Caco-2 (cell line): ENCODE measurements around the gene ZNF761. TPM values are rescaled to one million over a fixed set of nuclear protein-coding genes. Genes with fewer than 3 reads are reported as not detected.

Source experiments
- BruUV-seq: library from RNA; stranded (reverse); fragments of 400-500 nt; replicated peaks from 2 replicates; lab custom pipeline; 2021; lab: Mats Ljungman, UMichigan
- CTCF ChIA-PET: fragments of 300-600 bp; sonication (Branson Sonifier 250); formaldehyde crosslinking; loops from one replicate; lab custom pipeline; 2022; ENCODE audit warnings: antibody characterized with exemption; lab: Charles Lee
- POLR2A ChIA-PET: fragments of 300-600 bp; sonication (Branson Sonifier 250); formaldehyde crosslinking; loops from one replicate; lab custom pipeline; 2022; ENCODE audit warnings: antibody characterized with exemption; lab: Charles Lee
- DNase-seq, 2 experiments: peaks; one replicate each; pipeline versions ENCODE4 v3.0.0 to v3.0.0-alpha.2; 2020 to 2022
- H3K27me3 ChIP-seq: replicated peaks from 2 replicates; pipeline ENCODE4 v1.6.0; 2011; ENCODE audit warnings: low read length; ENCODE audit not compliant: control insufficient read depth, insufficient read depth
- H3K36me3 ChIP-seq: 2 replicates; pipeline ENCODE4 v1.5.1; 2011; ENCODE audit warnings: low read length; ENCODE audit not compliant: control insufficient read depth, insufficient read depth
- H3K4me1 ChIP-seq: fragments of 250-450 bp; sonication (Bioruptor Pico); 2 replicates; pipeline ENCODE4 v1.5.1; 2020; ENCODE audit warnings: mild to moderate bottlenecking
- H3K4me3 ChIP-seq: 2 replicates; pipeline ENCODE4 v1.5.1; 2011; ENCODE audit warnings: low read depth, mild to moderate bottlenecking, control low read depth, low read length
- H3K9me3 ChIP-seq: fragments of 250-450 bp; sonication (Bioruptor Pico); 2 replicates; pipeline ENCODE4 v1.5.1; 2020; ENCODE audit warnings: mild to moderate bottlenecking, moderate library complexity
- H3K27ac Mint-ChIP-seq: one replicate; pipeline ENCODE4 v1.8.0; 2022; ENCODE audit warnings: mixed read lengths; ENCODE audit not compliant: unreplicated experiment
- H3K27me3 Mint-ChIP-seq: one replicate; pipeline ENCODE4 v1.8.0; 2022; ENCODE audit warnings: mixed read lengths; ENCODE audit not compliant: insufficient read depth, unreplicated experiment
- H3K36me3 Mint-ChIP-seq: one replicate; pipeline ENCODE4 v1.8.0; 2022; ENCODE audit warnings: mild to moderate bottlenecking, mixed read lengths; ENCODE audit not compliant: insufficient read depth, unreplicated experiment
- H3K4me1 Mint-ChIP-seq: one replicate; pipeline ENCODE4 v1.8.0; 2022; ENCODE audit warnings: low read depth, mixed read lengths; ENCODE audit not compliant: unreplicated experiment
- H3K4me3 Mint-ChIP-seq: one replicate; pipeline ENCODE4 v1.8.0; 2022; ENCODE audit warnings: mild to moderate bottlenecking, moderate library complexity, mixed read lengths; ENCODE audit not compliant: unreplicated experiment
- H3K9me3 Mint-ChIP-seq: one replicate; pipeline ENCODE4 v1.8.0; 2022; ENCODE audit warnings: mixed read lengths; ENCODE audit not compliant: unreplicated experiment
- intact Hi-C: fragments of 100-400 bp; cut with micrococcal nuclease; formaldehyde crosslinking; loops from one replicate; pipeline ENCODE4 v1.10.0; 2022; ENCODE audit not compliant: unreplicated experiment
- total RNA-seq: library from RNA; stranded (reverse); gene quantifications from 2 replicates; pipeline ENCODE4 v1.2.3, GENCODE V29; 2022
- TF ChIP-seq, protein P1 (sequence below), 2 experiments: fragments of 200-600 bp in 1 of 2; IDR thresholded peaks; 1 replicate in 1 of 2; 2 replicates in 1 of 2; pipeline versions ENCODE4 v1.5.1 to v1.8.0; 2011 to 2022; ENCODE audit warnings: antibody characterized with exemption in 1 of 2, control low read depth in 1 of 2, inconsistent platforms in 1 of 2, low read depth in 1 of 2, low read length in 1 of 2, mild to moderate bottlenecking in 1 of 2, moderate library complexity in 1 of 2; ENCODE audit not compliant: insufficient read depth in 1 of 2, severe bottlenecking in 1 of 2, unreplicated experiment in 1 of 2

The ZNF761 gene
- total RNA-seq, 1 experiment from 2014 or later: 20.0 TPM

DNA sequence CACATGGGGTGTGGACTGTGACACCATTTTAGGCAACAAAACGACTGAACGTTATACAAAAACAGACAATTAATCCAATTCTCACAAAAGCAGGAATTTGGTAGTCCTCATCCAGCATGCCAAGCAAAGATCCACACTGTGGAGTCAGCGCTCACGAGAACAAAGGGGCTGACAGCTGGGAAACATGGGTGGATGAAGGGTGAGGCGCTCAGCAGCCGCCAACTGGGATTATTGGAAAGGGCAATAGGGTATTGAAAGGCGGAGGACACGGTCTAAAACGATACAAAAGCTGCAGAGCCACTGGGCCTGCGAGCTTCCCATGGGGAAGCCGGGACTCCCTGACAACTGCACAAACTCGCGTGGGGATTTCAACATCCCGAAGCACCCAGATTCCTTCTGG, 31.1 kb downstream of the ZNF761 start:
- Mint-ChIP-seq H3K27me3 (no peaks in the 10 kb centered on the region), H3K9me3 (peaks cover 63% of the 10 kb centered on the region), H3K4me1 (peaks cover 11% of the 10 kb centered on the region), H3K27ac (peak overlapping the region; percentile 64), H3K36me3 (peaks cover 32% of the 10 kb centered on the region), H3K4me3 (no peak overlapping the region)
- Histone ChIP-seq H3K27me3 (no peaks in the 10 kb centered on the region), H3K4me1 (0 out of 2 replicates have a peak, but pooled peaks cover 4% of the 10 kb centered on the region), H3K9me3 (peaks cover 34% of the 10 kb centered on the region), H3K36me3 (no peaks in the 10 kb centered on the region), H3K4me3 (no peak overlapping the region)
- TF ChIP-seq, protein P1, sequence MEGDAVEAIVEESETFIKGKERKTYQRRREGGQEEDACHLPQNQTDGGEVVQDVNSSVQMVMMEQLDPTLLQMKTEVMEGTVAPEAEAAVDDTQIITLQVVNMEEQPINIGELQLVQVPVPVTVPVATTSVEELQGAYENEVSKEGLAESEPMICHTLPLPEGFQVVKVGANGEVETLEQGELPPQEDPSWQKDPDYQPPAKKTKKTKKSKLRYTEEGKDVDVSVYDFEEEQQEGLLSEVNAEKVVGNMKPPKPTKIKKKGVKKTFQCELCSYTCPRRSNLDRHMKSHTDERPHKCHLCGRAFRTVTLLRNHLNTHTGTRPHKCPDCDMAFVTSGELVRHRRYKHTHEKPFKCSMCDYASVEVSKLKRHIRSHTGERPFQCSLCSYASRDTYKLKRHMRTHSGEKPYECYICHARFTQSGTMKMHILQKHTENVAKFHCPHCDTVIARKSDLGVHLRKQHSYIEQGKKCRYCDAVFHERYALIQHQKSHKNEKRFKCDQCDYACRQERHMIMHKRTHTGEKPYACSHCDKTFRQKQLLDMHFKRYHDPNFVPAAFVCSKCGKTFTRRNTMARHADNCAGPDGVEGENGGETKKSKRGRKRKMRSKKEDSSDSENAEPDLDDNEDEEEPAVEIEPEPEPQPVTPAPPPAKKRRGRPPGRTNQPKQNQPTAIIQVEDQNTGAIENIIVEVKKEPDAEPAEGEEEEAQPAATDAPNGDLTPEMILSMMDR (IDR thresholded peaks at IDR 0.05; ENCODE audit: insufficient read depth in 1 of 2, low read depth in 1 of 2, low read length in 1 of 2, severe bottlenecking in 1 of 2, unreplicated experiment in 1 of 2): no peak
- intact Hi-C loops: no loop called here
- CTCF ChIA-PET: no interaction called here
- no peak for DNase-seq
- POLR2A ChIA-PET: interaction anchor here (0.6 kb wide), 1 partner anchor 9 kb away, joined by 3 read pairs; no protein-coding TSS in a partner anchor
- BruUV-seq: no TSS peak

DNA sequence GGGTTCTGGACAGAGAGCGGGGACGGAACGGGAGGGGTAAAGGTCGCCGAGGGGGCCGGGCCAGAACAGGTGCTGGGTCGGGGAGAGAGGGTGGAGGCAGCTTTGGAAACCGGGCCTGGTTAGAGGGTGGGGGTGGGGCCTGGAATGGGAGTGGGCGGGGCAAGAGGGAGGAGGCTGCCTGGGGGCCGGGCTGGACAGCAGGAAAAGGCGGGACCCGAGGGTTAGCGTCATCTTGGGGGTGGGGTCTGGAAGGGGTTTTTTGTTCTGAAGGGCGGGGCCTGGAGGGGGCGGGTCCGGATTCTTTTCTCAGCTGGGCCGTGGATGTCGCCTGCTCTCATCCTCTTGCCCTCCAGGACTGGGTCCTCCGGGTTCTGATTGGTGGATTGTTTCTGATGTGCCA, 31.5 kb downstream of the ZNF761 start:
- intact Hi-C loops: no loop called here
- Histone ChIP-seq H3K4me3 (no peak overlapping the region), H3K9me3 (peaks cover 34% of the 10 kb centered on the region), H3K4me1 (0 out of 2 replicates have a peak, but pooled peaks cover 4% of the 10 kb centered on the region), H3K27me3 (no peaks in the 10 kb centered on the region), H3K36me3 (no peaks in the 10 kb centered on the region)
- DNase-seq: peak in 1 of 2 experiments; percentile 48
- BruUV-seq: no TSS peak
- Mint-ChIP-seq H3K9me3 (peaks cover 61% of the 10 kb centered on the region), H3K4me1 (peaks cover 14% of the 10 kb centered on the region), H3K36me3 (peaks cover 30% of the 10 kb centered on the region), H3K4me3 (no peak overlapping the region), H3K27me3 (no peaks in the 10 kb centered on the region), H3K27ac (peak overlapping the region; percentile 64)
- TF ChIP-seq, protein P1 (IDR thresholded peaks at IDR 0.05; ENCODE audit: insufficient read depth in 1 of 2, low read depth in 1 of 2, low read length in 1 of 2, severe bottlenecking in 1 of 2, unreplicated experiment in 1 of 2): no peak
- CTCF ChIA-PET: no interaction called here
- POLR2A ChIA-PET: interaction anchor here (0.6 kb wide), 1 partner anchor 9 kb away, joined by 3 read pairs; no protein-coding TSS in a partner anchor

DNA sequence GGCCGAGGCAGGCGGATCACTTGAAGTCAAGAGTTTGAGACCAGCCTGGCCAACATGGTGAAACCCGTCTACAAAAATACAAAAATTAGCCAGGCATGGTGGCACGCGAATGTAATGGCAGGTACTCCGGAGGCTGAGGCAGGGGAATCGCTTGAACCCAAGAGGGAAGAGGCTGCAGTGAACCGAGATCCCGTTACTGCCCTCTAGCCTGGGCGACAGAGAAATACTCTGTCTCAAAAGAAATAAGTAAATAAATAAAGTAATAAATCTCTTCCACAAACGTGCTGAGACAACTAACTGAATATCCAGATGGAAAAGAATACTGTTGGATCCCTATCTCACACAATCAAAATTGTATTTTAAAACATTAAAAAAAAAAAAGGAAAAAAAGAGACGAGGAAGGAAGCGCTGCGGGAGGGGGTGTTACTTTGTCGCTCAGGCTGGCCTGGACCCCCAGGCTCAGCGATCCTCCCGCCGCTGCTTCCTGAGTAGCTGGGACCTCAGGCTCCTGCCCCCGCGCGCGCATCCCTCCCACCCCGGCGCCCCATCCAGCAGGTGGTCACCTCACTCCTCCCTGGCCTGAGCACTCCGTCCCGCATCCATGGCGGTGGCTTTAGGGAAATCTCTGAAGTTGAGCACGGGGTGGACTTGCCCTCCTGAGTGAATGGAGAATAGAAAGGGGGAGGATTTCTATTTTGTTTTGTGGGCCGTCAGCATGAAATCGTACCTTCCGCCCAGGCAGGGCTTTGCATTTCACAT, 35.1 kb downstream of the ZNF761 start:
- peak overlapping the region; percentile 80 for H3K27ac Mint-ChIP-seq

More for the DNA sequence above, 35.1 kb downstream of the ZNF761 start:
- TF ChIP-seq, protein P1 (IDR thresholded peaks at IDR 0.05; ENCODE audit: insufficient read depth in 1 of 2, low read depth in 1 of 2, low read length in 1 of 2, severe bottlenecking in 1 of 2, unreplicated experiment in 1 of 2): no peak
- peaks cover 19% of the 10 kb centered on the region for H3K4me1 Mint-ChIP-seq
- CTCF ChIA-PET: no interaction called here
- Histone ChIP-seq H3K4me3 (peak overlapping the region; percentile 94), H3K27me3 (no peaks in the 10 kb centered on the region), H3K9me3 (peaks cover 12% of the 10 kb centered on the region; the same call in 1 of the 2 replicates), H3K4me1 (no peaks in the 10 kb centered on the region), H3K36me3 (no peaks in the 10 kb centered on the region)
- BruUV-seq: TSS peak; percentile 64
- peaks cover 13% of the 10 kb centered on the region for H3K36me3 Mint-ChIP-seq
- peak overlapping the region; percentile 92 for H3K4me3 Mint-ChIP-seq
- intact Hi-C loops: loop anchor here (5.0 kb wide), 1 partner anchor 35 kb away; the partner anchor contains the start of gene ZNF761
- DNase-seq: no peak
- H3K9me3 Mint-ChIP-seq: peaks cover 43% of the 10 kb centered on the region
- H3K27me3 Mint-ChIP-seq: no peaks in the 10 kb centered on the region
- POLR2A ChIA-PET: no interaction called here
